Keratinocyte (primary cell): ENCODE results near the gene VKORC1L1. TPM values are rescaled to one million over a fixed set of nuclear protein-coding genes. Genes with fewer than 3 reads are reported as not detected.

Source experiments
- DNase-seq: peaks from one replicate; pipeline ENCODE4 v3.0.0-alpha.2; 2011; ENCODE audit warnings: low read depth, missing footprints, low spot score
- FAIRE-seq: peaks from 2 replicates; lab custom pipeline; 2011; peaks lifted over from hg19 to GRCh38; lab: Jason Lieb, UNC
- H2AFZ ChIP-seq: 2 replicates; pipeline ENCODE4 v1.6.0; 2012; ENCODE audit warnings: low read length, control low read depth, inconsistent platforms; ENCODE audit not compliant: control insufficient read depth
- H3K27ac ChIP-seq: 2 replicates; pipeline ENCODE4 v1.5.1; 2011; ENCODE audit warnings: low read length; ENCODE audit not compliant: control insufficient read depth, insufficient read depth
- H3K27me3 ChIP-seq: 3 replicates; pipeline ENCODE4 v1.6.0; 2011; ENCODE audit warnings: low read length; ENCODE audit not compliant: control insufficient read depth, insufficient read depth; ENCODE audit errors: extremely low read depth
- H3K36me3 ChIP-seq, 2 experiments: 2 replicates in 1 of 2; 3 replicates in 1 of 2; pipeline ENCODE4 v1.5.1; 2011; ENCODE audit warnings: low read length in 2 of 2, mild to moderate bottlenecking in 1 of 2; ENCODE audit not compliant: control insufficient read depth in 2 of 2, insufficient read depth in 2 of 2; ENCODE audit errors: extremely low read depth in 1 of 2
- H3K4me1 ChIP-seq: 3 replicates; pipeline ENCODE4 v1.5.1; 2011; ENCODE audit warnings: low read length; ENCODE audit not compliant: control insufficient read depth, insufficient read depth; ENCODE audit errors: extremely low read depth
- H3K4me2 ChIP-seq: 3 replicates; pipeline ENCODE4 v1.6.0; 2011; ENCODE audit warnings: low read depth, low read length; ENCODE audit not compliant: control insufficient read depth, insufficient read depth; ENCODE audit errors: extremely low read depth
- H3K4me3 ChIP-seq, 3 experiments: fragments of 200-600 bp in 1 of 3; sonication (generic) in 1 of 3; 2 replicates in 2 of 3; 3 replicates in 1 of 3; pipeline ENCODE4 v1.5.1; 2011 to 2016; ENCODE audit warnings: low read length in 3 of 3, mild to moderate bottlenecking in 3 of 3, control low read depth in 2 of 3, inconsistent platforms in 1 of 3, low read depth in 1 of 3, mixed read lengths in 1 of 3, mixed run types in 1 of 3, moderate library complexity in 1 of 3; ENCODE audit not compliant: control insufficient read depth in 2 of 3, insufficient read depth in 2 of 3; ENCODE audit errors: extremely low read depth in 1 of 3
- H3K79me2 ChIP-seq: 2 replicates; pipeline ENCODE4 v1.6.0; 2012; ENCODE audit warnings: low read length; ENCODE audit not compliant: control insufficient read depth, insufficient read depth
- H3K9ac ChIP-seq: 3 replicates; pipeline ENCODE4 v1.6.0; 2011; ENCODE audit warnings: low read length; ENCODE audit not compliant: control insufficient read depth, insufficient read depth; ENCODE audit errors: extremely low read depth
- H3K9me1 ChIP-seq: 3 replicates; pipeline ENCODE4 v1.6.0; 2011; ENCODE audit warnings: low read length; ENCODE audit not compliant: control insufficient read depth, insufficient read depth; ENCODE audit errors: extremely low read depth
- H3K9me3 ChIP-seq: 2 replicates; pipeline ENCODE4 v1.5.1; 2012; ENCODE audit warnings: low read depth, low read length; ENCODE audit not compliant: control insufficient read depth
- H4K20me1 ChIP-seq: 3 replicates; pipeline ENCODE4 v1.6.0; 2011; ENCODE audit warnings: low read length; ENCODE audit not compliant: control insufficient read depth, insufficient read depth; ENCODE audit errors: extremely low read depth
- EZH2 ChIP-seq: IDR thresholded peaks from one replicate; pipeline ENCODE4 v1.6.1; 2012; ENCODE audit warnings: inconsistent platforms, mild to moderate bottlenecking, low read length, moderate library complexity
- dilution Hi-C: fragments of 300-500 bp; cut with MboI; formaldehyde crosslinking; loops from one replicate; pipeline ENCODE4 v1.7.0; 2020; ENCODE audit warnings: low sequenced_read_pairs; ENCODE audit not compliant: extremely low pct_ligation_motif_present
- polyA plus RNA-seq, 5 experiments: library from polyadenylated mRNA; depleted of rRNA in 3 of 5; stranded (reverse) in 3 of 5; stranded (forward) in 1 of 5; unstranded in 1 of 5; fragments of >200 nt; gene quantifications; 1 replicate in 1 of 5; 2 replicates in 3 of 5; 3 replicates in 1 of 5; pipeline versions ENCODE4 v1.2.1 to v1.2.3, GENCODE V29; 2011 to 2012; ENCODE audit warnings: missing spikeins in 2 of 5, low read depth in 1 of 5, low replicate concordance in 1 of 5
- TF ChIP-seq, protein P1 (sequence below), 3 experiments: IDR thresholded peaks in 1 of 3; conservative IDR thresholded peaks in 1 of 3; optimal IDR thresholded peaks in 1 of 3; 2 replicates in 2 of 3; 3 replicates in 1 of 3; pipeline versions ENCODE3 to v1.5.1; 2011; ENCODE audit warnings: low read length in 3 of 3, mild to moderate bottlenecking in 3 of 3, moderate library complexity in 2 of 3, control low read depth in 1 of 3, inconsistent platforms in 1 of 3; ENCODE audit not compliant: insufficient read depth in 2 of 3; ENCODE audit errors: extremely low read depth in 1 of 3

Gene VKORC1L1
- polyA plus RNA-seq, 1 donor (not counting 4 experiments of a cell fraction or from before 2014, with no cell fraction given) = 19.4 TPM

DNA sequence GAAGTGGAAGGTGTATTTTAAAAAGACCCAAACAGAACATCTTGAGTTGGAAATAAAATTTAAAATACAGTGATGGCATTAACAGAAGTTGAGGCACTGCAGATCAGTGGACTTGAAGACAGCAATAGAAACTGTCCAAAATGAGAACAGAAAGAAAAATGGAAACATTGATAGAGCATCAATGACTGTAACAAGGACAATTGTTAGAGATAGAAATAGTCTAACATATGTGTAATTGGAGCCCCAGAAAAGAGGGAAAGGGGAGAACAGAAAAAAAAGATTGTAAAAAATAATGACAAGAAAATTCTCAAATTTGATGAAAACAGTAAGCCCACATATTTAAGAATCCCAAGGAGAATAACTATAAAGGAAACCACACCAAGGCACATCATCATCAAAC, 29.4 kb downstream of the VKORC1L1 start:
- no peaks in the 10 kb centered on the region for H3K36me3 ChIP-seq
- H3K4me2 ChIP-seq = no peak overlapping the region
- no peaks in the 10 kb centered on the region for H3K9me1 ChIP-seq
- FAIRE-seq (no peak), DNase-seq (no peak)
- H3K9me3 ChIP-seq = no peaks in the 10 kb centered on the region
- no peak overlapping the region for H3K9ac ChIP-seq
- no peaks in the 10 kb centered on the region for H3K27me3 ChIP-seq
- H4K20me1 ChIP-seq = peaks cover 2% of the 10 kb centered on the region
- no peak overlapping the region for H3K27ac ChIP-seq
- H3K4me3 ChIP-seq = no peak overlapping the region
- dilution Hi-C loops = no loop called here
- no peak overlapping the region for H2AFZ ChIP-seq
- no peak for TF ChIP-seq EZH2
- TF ChIP-seq, protein P1, sequence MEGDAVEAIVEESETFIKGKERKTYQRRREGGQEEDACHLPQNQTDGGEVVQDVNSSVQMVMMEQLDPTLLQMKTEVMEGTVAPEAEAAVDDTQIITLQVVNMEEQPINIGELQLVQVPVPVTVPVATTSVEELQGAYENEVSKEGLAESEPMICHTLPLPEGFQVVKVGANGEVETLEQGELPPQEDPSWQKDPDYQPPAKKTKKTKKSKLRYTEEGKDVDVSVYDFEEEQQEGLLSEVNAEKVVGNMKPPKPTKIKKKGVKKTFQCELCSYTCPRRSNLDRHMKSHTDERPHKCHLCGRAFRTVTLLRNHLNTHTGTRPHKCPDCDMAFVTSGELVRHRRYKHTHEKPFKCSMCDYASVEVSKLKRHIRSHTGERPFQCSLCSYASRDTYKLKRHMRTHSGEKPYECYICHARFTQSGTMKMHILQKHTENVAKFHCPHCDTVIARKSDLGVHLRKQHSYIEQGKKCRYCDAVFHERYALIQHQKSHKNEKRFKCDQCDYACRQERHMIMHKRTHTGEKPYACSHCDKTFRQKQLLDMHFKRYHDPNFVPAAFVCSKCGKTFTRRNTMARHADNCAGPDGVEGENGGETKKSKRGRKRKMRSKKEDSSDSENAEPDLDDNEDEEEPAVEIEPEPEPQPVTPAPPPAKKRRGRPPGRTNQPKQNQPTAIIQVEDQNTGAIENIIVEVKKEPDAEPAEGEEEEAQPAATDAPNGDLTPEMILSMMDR (optimal IDR thresholded peaks at IDR 0.05 in 1 of 3, IDR thresholded peaks at IDR 0.05 in 1 of 3, conservative IDR thresholded peaks at IDR 0.05 in 1 of 3; ENCODE audit: extremely low read depth in 1 of 3, insufficient read depth in 2 of 3, low read length in 3 of 3) = no peak
- no peaks in the 10 kb centered on the region for H3K4me1 ChIP-seq
- H3K79me2 ChIP-seq = peaks cover 2% of the 10 kb centered on the region

GRCh38 chr7:65907501-65908198, 34.8 kb downstream of the VKORC1L1 start:
- Histone ChIP-seq H4K20me1 (peaks cover 2% of the 10 kb centered on the region), H3K27ac (no peak overlapping the region), H3K4me2 (no peak overlapping the region), H3K4me1 (no peaks in the 10 kb centered on the region), H3K36me3 (no peaks in the 10 kb centered on the region), H3K9ac (no peak overlapping the region), H3K9me1 (peaks cover 2% of the 10 kb centered on the region), H3K79me2 (peaks cover 11% of the 10 kb centered on the region), H3K9me3 (no peaks in the 10 kb centered on the region), H2AFZ (no peak overlapping the region), H3K27me3 (no peaks in the 10 kb centered on the region), H3K4me3 (no peak overlapping the region)
- DNase-seq (no peak), FAIRE-seq (no peak)
- dilution Hi-C loops = no loop called here
- TF ChIP-seq EZH2 = no peak
- TF ChIP-seq, protein P1 (optimal IDR thresholded peaks at IDR 0.05 in 1 of 3, IDR thresholded peaks at IDR 0.05 in 1 of 3, conservative IDR thresholded peaks at IDR 0.05 in 1 of 3; ENCODE audit: extremely low read depth in 1 of 3, insufficient read depth in 2 of 3, low read length in 3 of 3) = no peak
